CD4-positive, alpha-beta T cell treated with Interleukin-17A for 1 hour (primary cell): ENCODE results near the gene SLC8A3.

Experiments
- DNase-seq: peaks from one replicate; pipeline ENCODE4 v3.0.0-alpha.2; 2020

SLC8A3 gene

DNA sequence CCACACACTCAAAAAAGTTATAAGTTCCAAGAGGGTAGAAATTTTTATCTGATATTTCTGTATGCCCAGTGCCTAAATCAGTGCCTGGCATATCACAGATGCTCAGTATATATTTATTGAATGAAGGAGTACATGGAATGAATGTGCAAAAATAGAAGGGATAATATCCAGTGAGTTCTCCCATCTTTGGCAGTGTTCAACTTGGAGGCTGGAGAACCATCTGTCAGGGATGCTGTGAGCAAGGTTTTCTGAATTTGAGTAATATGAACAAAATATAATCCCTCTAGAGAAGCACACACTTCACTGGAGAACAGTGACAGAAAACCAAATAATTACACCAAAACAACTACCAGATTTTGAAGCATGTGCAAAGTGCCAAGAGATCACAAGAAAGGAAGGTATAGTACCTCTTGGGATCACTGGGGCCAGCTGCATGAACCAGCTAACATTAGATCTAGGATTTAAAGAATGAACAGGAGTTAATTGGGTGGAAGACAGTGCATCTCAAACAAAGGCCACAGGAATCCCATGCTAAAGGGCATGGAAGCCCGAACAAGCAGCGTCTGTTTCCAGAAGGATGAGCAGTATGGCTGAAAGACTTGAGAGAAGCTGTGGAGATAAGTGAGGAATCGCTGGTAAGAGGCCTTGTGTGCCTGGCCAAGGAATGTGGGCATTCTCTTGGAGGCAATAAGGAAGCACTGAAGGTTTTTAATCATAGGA lies 11.5 kb downstream of the SLC8A3 start:
- no peak for DNase-seq

DNA sequence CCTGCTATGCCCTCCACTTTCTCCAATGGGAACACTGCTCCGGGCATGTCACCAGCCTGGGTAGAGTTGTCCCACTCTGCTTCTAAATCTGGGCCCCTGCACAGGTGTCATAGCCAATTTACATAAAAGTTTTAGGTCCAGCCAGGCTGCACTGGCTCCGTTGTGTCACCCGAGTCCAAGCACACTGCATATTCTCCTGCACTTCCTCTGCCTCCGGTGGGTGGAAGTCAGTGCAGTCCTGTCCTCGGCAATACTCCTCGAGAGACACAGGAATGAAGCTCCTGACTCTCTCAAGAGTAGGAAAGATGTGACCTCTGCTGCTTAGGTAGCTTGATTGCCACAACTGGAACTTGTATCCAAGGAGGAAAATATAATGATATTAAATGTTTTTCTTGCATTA lies 15.2 kb downstream of the SLC8A3 start:
- DNase-seq = no peak

DNA sequence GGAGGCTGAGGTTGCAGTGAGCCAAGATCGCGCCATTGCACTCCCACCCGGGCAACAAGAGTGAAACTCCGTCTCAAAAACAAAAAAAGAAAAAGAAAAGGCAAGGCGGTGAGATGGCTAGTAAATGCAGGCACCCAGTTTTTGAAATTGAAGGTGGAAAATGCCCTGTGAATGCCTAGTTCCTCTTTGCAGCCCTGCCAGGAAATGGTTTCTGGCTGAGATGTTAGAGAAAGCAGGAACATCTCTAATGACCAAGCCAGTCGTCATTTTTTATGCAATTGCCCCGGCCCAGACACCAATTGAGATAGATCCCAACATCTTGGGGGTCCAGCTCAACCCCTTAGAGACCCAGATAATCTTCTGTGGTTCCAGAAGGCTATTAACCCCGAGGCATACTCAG lies 17.0 kb downstream of the SLC8A3 start:
- no peak for DNase-seq

- no peak for DNase-seq
These were observed 17.8 kb downstream of the SLC8A3 start for GRCh38 chr14:70170976-70171375.

- no peak for DNase-seq
These were observed 20.3 kb downstream of the SLC8A3 start for GRCh38 chr14:70168406-70168805.

- DNase-seq = no peak
These were observed 22.1 kb downstream of the SLC8A3 start for GRCh38 chr14:70166530-70167203.

DNA sequence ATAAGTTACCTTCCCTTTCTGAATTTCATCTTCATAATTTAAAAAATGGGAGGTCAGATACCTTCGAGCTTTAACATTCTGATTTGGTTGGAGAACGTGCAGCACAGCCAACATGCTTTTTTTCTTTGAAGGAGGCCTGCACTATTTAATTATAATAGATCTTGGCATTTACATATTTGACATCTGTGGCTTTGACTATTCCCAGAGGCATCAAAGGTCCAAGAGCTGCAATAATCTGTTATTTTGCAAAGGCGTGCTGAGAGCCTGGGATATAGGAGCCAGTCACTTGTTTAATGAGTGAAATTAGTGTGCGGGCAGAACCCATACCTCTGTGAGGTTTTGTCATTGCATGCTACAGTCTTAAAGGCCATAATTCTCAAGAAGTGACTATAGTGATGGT lies 26.4 kb downstream of the SLC8A3 start:
- DNase-seq = no peak

GRCh38 chr14:70156592-70156991 lies 32.2 kb downstream of the SLC8A3 start:
- DNase-seq = no peak

DNA sequence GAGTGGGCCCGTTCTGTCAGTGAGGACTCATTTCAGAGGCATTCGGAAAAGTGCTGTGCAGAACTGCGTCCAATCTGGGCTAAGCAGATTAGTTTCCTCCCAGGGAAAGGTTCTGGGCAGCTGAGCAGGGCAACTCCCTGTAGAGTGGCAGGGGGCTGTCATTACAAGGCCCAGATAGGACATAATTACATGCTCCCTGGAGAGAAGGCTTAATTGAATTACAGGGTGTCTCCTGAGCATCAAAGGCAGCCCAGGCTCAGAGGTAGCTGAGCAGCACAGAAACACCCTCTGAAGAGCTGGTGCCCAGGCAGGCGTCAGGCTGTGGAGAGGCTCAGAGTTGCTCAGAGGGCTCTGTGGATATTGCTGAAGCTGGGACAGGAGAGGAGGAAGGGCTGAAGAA lies 36.0 kb downstream of the SLC8A3 start:
- DNase-seq = no peak

DNA sequence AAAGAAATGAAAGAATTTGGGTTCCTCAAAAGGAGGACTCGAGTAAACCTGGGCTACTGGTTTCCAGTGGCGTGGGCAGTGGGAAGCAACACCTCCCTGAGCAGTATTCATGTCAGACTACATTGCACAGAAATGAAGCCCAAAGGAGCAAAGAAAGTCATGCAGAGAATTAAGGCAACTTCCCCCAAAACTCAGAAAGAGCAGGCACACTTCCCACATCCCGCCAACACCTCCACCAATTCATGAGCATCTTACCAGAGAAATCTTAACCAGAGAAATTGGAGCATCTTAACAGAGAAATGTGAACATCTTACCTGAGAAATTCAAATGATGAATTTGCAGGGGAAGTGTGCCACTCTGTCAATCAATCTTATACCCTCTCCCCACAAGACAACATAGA lies 36.7 kb downstream of the SLC8A3 start:
- no peak for DNase-seq

GRCh38 chr14:70149596-70150165 lies 39.1 kb downstream of the SLC8A3 start:
- no peak for DNase-seq

- no peak for DNase-seq
These were observed 39.7 kb downstream of the SLC8A3 start for GRCh38 chr14:70148911-70149595.

- DNase-seq = no peak
These were observed 40.4 kb downstream of the SLC8A3 start for GRCh38 chr14:70148351-70148750.

DNA sequence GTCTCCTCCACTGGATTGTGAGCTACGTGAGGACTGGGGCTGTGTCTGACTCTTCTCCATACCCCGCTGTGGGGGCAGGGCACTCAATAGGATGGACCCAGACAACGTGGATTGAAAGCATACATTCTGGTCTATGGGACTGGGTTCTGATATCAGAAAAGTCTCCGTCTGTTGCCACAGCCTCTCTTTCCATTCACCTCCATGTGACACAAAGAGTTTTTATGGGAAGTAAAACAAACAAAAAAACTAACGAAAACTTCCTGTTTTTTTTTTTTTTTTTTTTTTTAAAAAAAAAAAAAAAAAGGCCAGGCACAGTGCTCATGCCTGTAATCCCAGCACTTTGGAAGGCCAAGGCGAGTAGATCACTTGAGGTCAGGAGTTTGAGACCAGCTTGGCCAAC lies 44.7 kb downstream of the SLC8A3 start:
- no peak for DNase-seq

- no peak for DNase-seq
These were observed 45.4 kb downstream of the SLC8A3 start for GRCh38 chr14:70143306-70143705.

GRCh38 chr14:70140614-70141013 lies 48.1 kb downstream of the SLC8A3 start:
- no peak for DNase-seq

DNA sequence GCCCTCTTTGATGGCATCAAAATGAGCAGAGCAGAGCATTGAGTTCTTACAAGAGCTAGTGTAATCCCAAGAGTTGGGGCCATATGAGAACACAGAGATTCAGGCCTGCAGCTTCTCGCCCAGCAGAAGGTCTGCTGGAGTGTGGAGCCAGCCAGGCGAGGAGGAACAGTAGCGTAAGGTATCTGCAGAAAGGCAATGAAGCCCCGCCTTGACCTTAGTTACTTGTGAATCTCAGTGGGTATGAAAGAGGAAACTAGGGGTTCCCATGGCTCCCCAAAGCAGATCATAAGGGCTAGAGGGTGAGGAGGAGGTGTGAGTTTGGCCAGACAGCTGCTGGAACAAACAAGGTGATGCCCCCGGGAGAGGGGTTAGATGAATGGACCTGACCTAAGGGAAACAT lies 49.4 kb downstream of the SLC8A3 start:
- no peak for DNase-seq

- no peak for DNase-seq
These were observed 51.0 kb downstream of the SLC8A3 start for GRCh38 chr14:70137788-70138187.

GRCh38 chr14:70133461-70133860 lies 55.3 kb downstream of the SLC8A3 start:
- no peak for DNase-seq

- no peak for DNase-seq
These were observed 58.3 kb downstream of the SLC8A3 start for GRCh38 chr14:70130482-70130881.

DNA sequence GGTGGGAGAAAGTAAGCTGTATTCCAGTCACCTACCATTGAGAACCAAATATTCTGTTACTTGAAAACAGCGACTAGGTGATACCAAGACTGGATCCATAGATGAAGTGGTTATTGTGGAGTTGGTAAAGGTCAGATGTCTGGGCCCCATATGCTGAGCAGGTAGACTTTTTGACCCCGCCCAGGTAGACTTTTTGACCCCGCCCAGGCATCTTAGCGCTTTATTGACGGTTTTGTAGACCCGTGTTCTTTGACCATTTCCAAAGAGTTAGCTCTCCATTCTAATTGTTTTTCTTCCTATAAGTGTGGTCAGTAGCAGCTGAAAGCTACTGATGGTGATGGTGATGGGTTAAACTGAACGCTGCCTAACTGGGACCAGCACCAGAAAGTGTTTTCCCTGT lies 61.6 kb downstream of the SLC8A3 start:
- no peak for DNase-seq

- DNase-seq = no peak
These were observed 65.0 kb downstream of the SLC8A3 start for GRCh38 chr14:70123796-70124195.

- DNase-seq = no peak
These were observed 67.2 kb downstream of the SLC8A3 start for GRCh38 chr14:70121521-70121920.

DNA sequence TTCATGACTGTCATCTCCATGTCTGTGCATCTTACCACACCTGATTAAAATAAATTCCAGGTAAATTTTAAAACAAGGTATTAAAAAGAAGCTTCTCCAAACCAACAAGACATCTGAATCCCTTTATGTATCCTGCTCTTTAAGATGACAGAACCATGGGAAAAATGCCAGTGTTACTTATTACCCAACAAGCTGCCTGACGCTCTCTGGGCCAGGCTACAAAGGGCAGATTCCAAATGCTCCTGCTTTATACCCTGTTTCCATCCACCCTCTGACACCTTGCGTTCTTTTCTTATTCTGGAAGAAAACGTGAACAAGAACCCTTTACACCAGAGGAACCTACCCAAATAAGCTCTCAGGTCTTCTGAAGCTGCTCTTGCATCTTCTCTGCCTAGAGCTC lies 70.7 kb downstream of the SLC8A3 start:
- DNase-seq = no peak
